GM18520 (cell line): ENCODE data around the gene CT47A1.
"Not testable (repeated sequence)": the region's sequence is repeated elsewhere in the genome, so short reads cannot be mapped to it uniquely, and the experiment has no call there.

ENCODE experiments used
- ATAC-seq: cut with Tn5 transposase; IDR thresholded peaks from one replicate; pipeline ENCODE4 v1.9.1; 2021; ENCODE audit not compliant: unreplicated experiment

CT47A1 gene

GRCh38 chrX:120985660-120986059, at the start of gene CT47A1:
Gene CT47A1 (minus strand): TSS chrX:120985760. CDS start chrX:120985529, 231 bp downstream.
- ATAC-seq = not testable (repeated sequence)

GRCh38 chrX:121032531-121032930, 47.0 kb upstream of the CT47A1 start:
- no peak for ATAC-seq

GRCh38 chrX:121030083-121030482, 44.5 kb upstream of the CT47A1 start:
- no peak for ATAC-seq

GRCh38 chrX:121028419-121028818, 42.9 kb upstream of the CT47A1 start:
- ATAC-seq = no peak

- ATAC-seq = no peak
These were observed 29.3 kb upstream of the CT47A1 start for GRCh38 chrX:121014826-121015225.

GRCh38 chrX:121013897-121014455, 28.4 kb upstream of the CT47A1 start:
- no peak for ATAC-seq

- ATAC-seq = no peak
These were observed 25.7 kb upstream of the CT47A1 start for GRCh38 chrX:121011254-121011653.

GRCh38 chrX:121010218-121010617, 24.7 kb upstream of the CT47A1 start:
- ATAC-seq = no peak

- ATAC-seq = no peak
These were observed 24.2 kb upstream of the CT47A1 start for GRCh38 chrX:121009764-121010163.

- no peak for ATAC-seq
These were observed 23.4 kb upstream of the CT47A1 start for GRCh38 chrX:121008920-121009319.

GRCh38 chrX:121000589-121000988, 15.0 kb upstream of the CT47A1 start:
- no peak for ATAC-seq

- ATAC-seq = no peak
These were observed 13.9 kb upstream of the CT47A1 start for GRCh38 chrX:120999413-120999812.

GRCh38 chrX:120956500-120956899, 29.1 kb downstream of the CT47A1 start, which contains the start of gene CT47A7:
Gene CT47A7 (minus strand): TSS chrX:120956600. CDS start chrX:120956345, 255 bp downstream.
- not testable (repeated sequence) for ATAC-seq
